ENCODE data around the gene ZNF709.

The ZNF709 gene

GRCh38 chr19:12485571-12485970, 955 bp upstream of the ZNF709 start:
- Histone ChIP-seq H3K79me2 (ENCODE audit: insufficient read depth, low read length) (peaks cover 8% of the 10 kb centered on the region), H3K9me2 (ENCODE audit: low read depth, low read length) (no peaks in the 10 kb centered on the region), H3K4me1 (ENCODE audit: insufficient read depth, low read length, severe bottlenecking) (peaks cover 28% of the 10 kb centered on the region), H3K36me3 (ENCODE audit: insufficient read depth, low read length) (no peaks in the 10 kb centered on the region; the same call in 1 of the 2 replicates), H3K9me3 (ENCODE audit: low read length) (peaks cover 3% of the 10 kb centered on the region; the same call in 1 of the 2 replicates), H3K4me2 (ENCODE audit: low read length) (peak overlapping the region; percentile 89; the same call in 1 of the 2 replicates), H3K27me3 (ENCODE audit: insufficient read depth, low read length) (no peaks in the 10 kb centered on the region), H3K4me3 (ENCODE audit: low read depth, low read length, poor library complexity, severe bottlenecking) (no peak overlapping the region), H2AFZ (ENCODE audit: low read length) (no peak overlapping the region), H3K27ac (ENCODE audit: low read depth, low read length, poor library complexity, severe bottlenecking) (no peak overlapping the region), H3K9ac (ENCODE audit: low read length) (no peak overlapping the region), H4K20me1 (ENCODE audit: insufficient read depth, low read length) (no peaks in the 10 kb centered on the region), H3F3A (ENCODE audit: insufficient read depth, low read length) (no peaks in the 10 kb centered on the region)
- no peak for TF ChIP-seq CTCF (IDR thresholded peaks at IDR 0.05; ENCODE audit: low read length)
- no peak for TF ChIP-seq EZH2 (IDR thresholded peaks at IDR 0.05; ENCODE audit: borderline replicate concordance, low read length)

DNA sequence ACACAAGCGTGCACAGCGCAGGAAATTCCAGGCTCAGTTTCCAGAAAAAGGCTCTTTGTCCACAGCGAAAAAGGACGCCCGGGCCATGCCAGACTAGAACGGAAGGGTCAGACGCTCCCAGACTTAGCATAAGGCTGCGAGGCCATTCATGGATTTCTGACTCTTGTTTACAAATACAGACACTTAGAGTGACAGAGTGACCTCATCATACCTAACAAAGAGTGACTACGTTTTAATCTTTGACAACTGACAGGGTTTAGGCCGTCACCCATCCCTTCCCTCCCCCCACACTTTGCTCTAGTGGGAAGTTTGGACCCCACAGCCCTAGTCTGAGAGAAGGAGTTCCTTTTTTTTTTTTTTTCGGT, 418 bp upstream of the ZNF709 start:
- no peak overlapping the region for H3K27ac ChIP-seq (ENCODE audit: low read depth, low read length, poor library complexity, severe bottlenecking)
- H3K36me3 ChIP-seq (ENCODE audit: insufficient read depth, low read length), result no peaks in the 10 kb centered on the region; the same call in 1 of the 2 replicates
- H2AFZ ChIP-seq (ENCODE audit: low read length), result peak overlapping the region; percentile 89
- H3K4me1 ChIP-seq (ENCODE audit: insufficient read depth, low read length, severe bottlenecking), result peaks cover 28% of the 10 kb centered on the region
- H3K4me2 ChIP-seq (ENCODE audit: low read length), result peak overlapping the region; percentile 89
- H3K9me3 ChIP-seq (ENCODE audit: low read length), result peaks cover 3% of the 10 kb centered on the region; the same call in 1 of the 2 replicates
- H3K27me3 ChIP-seq (ENCODE audit: insufficient read depth, low read length), result no peaks in the 10 kb centered on the region
- no peaks in the 10 kb centered on the region for H3F3A ChIP-seq (ENCODE audit: insufficient read depth, low read length)
- peak overlapping the region; percentile 86 for H3K9ac ChIP-seq (ENCODE audit: low read length)
- H3K4me3 ChIP-seq (ENCODE audit: low read depth, low read length, poor library complexity, severe bottlenecking), result peak overlapping the region; percentile 95
- peaks cover 8% of the 10 kb centered on the region for H3K79me2 ChIP-seq (ENCODE audit: insufficient read depth, low read length)
- no peaks in the 10 kb centered on the region for H3K9me2 ChIP-seq (ENCODE audit: low read depth, low read length)
- TF ChIP-seq EZH2 (IDR thresholded peaks at IDR 0.05; ENCODE audit: borderline replicate concordance, low read length), result no peak
- H4K20me1 ChIP-seq (ENCODE audit: insufficient read depth, low read length), result no peaks in the 10 kb centered on the region

GRCh38 chr19:12484011-12484370, 625 bp downstream of the ZNF709 start:
- Histone ChIP-seq H4K20me1 (ENCODE audit: insufficient read depth, low read length) (no peaks in the 10 kb centered on the region), H3K27me3 (ENCODE audit: insufficient read depth, low read length) (no peaks in the 10 kb centered on the region), H3K9me2 (ENCODE audit: low read depth, low read length) (no peaks in the 10 kb centered on the region), H3K79me2 (ENCODE audit: insufficient read depth, low read length) (peaks cover 8% of the 10 kb centered on the region), H3K9me3 (ENCODE audit: low read length) (peaks cover 3% of the 10 kb centered on the region; the same call in 1 of the 2 replicates), H2AFZ (ENCODE audit: low read length) (peak overlapping the region; percentile 54), H3K4me3 (ENCODE audit: low read depth, low read length, poor library complexity, severe bottlenecking) (peak overlapping the region; percentile 95), H3K27ac (ENCODE audit: low read depth, low read length, poor library complexity, severe bottlenecking) (no peak overlapping the region), H3K36me3 (ENCODE audit: insufficient read depth, low read length) (no peaks in the 10 kb centered on the region; the same call in 1 of the 2 replicates), H3F3A (ENCODE audit: insufficient read depth, low read length) (no peaks in the 10 kb centered on the region), H3K4me1 (ENCODE audit: insufficient read depth, low read length, severe bottlenecking) (peaks cover 28% of the 10 kb centered on the region), H3K4me2 (ENCODE audit: low read length) (peak overlapping the region; percentile 89), H3K9ac (ENCODE audit: low read length) (peak overlapping the region; percentile 86)
- TF ChIP-seq CTCF (IDR thresholded peaks at IDR 0.05; ENCODE audit: low read length), result no peak
- TF ChIP-seq EZH2 (IDR thresholded peaks at IDR 0.05; ENCODE audit: borderline replicate concordance, low read length), result no peak

GRCh38 chr19:12482509-12482886, 2.1 kb downstream of the ZNF709 start:
- Histone ChIP-seq H3K27me3 (ENCODE audit: insufficient read depth, low read length) (no peaks in the 10 kb centered on the region), H3K9me3 (ENCODE audit: low read length) (peaks cover 10% of the 10 kb centered on the region; the same call in 1 of the 2 replicates), H2AFZ (ENCODE audit: low read length) (no peak overlapping the region), H3K27ac (ENCODE audit: low read depth, low read length, poor library complexity, severe bottlenecking) (peak overlapping the region; percentile 54), H3K79me2 (ENCODE audit: insufficient read depth, low read length) (peaks cover 8% of the 10 kb centered on the region), H3K4me1 (ENCODE audit: insufficient read depth, low read length, severe bottlenecking) (peaks cover 28% of the 10 kb centered on the region), H4K20me1 (ENCODE audit: insufficient read depth, low read length) (no peaks in the 10 kb centered on the region), H3K9me2 (ENCODE audit: low read depth, low read length) (no peaks in the 10 kb centered on the region), H3K4me3 (ENCODE audit: low read depth, low read length, poor library complexity, severe bottlenecking) (peak overlapping the region; percentile 17), H3F3A (ENCODE audit: insufficient read depth, low read length) (no peaks in the 10 kb centered on the region), H3K9ac (ENCODE audit: low read length) (no peak overlapping the region), H3K4me2 (ENCODE audit: low read length) (peak overlapping the region; percentile 31), H3K36me3 (ENCODE audit: insufficient read depth, low read length) (no peaks in the 10 kb centered on the region; the same call in 1 of the 2 replicates)
- TF ChIP-seq EZH2 (IDR thresholded peaks at IDR 0.05; ENCODE audit: borderline replicate concordance, low read length) (no peak), CTCF (IDR thresholded peaks at IDR 0.05; ENCODE audit: low read length) (no peak)

All from OCI-LY1 (cell line).